Psoas muscle (tissue), 8 donors: ENCODE results near the gene MLLT3. TPM values are rescaled to one million over a fixed set of nuclear protein-coding genes. Genes with fewer than 3 reads are reported as not detected.

Experiments used
- ATAC-seq, 4 donors: fragments of 200-7000 bp; cut with Tn5 transposase; one replicate each; pipeline ENCODE4 v1.9.1; 2020; ENCODE audit warnings: moderate library complexity in 3 of 4, mild to moderate bottlenecking in 2 of 4
- DNase-seq, 2 donors: peaks; one replicate each; pipeline ENCODE4 v3.0.0-alpha.2; 2020
- H3K27ac ChIP-seq: fragments of 200-600 bp; one replicate; pipeline ENCODE4 v1.8.0; 2022
- H3K27me3 ChIP-seq, 3 donors: fragments of 200-600 bp in 1 of 3; one replicate each; pipeline versions ENCODE4 v1.6.1 to v1.8.0; 2013 to 2022; ENCODE audit warnings: low read length in 2 of 3, mild to moderate bottlenecking in 2 of 3, moderate library complexity in 1 of 3; ENCODE audit not compliant: insufficient read depth in 3 of 3
- H3K36me3 ChIP-seq, 2 donors: fragments of 200-600 bp in 1 of 2; one replicate each; pipeline versions ENCODE4 v1.6.1 to v1.8.0; 2013 to 2022; ENCODE audit warnings: low read depth in 1 of 2, mild to moderate bottlenecking in 1 of 2, moderate library complexity in 1 of 2; ENCODE audit not compliant: insufficient read depth in 1 of 2
- H3K4me1 ChIP-seq: fragments of 200-600 bp; one replicate; pipeline ENCODE4 v1.8.0; 2022
- H3K4me3 ChIP-seq: fragments of 200-600 bp; one replicate; pipeline ENCODE4 v1.8.0; 2022; ENCODE audit warnings: mild to moderate bottlenecking
- H3K9me3 ChIP-seq: fragments of 200-600 bp; one replicate; pipeline ENCODE4 v1.8.0; 2022
- CTCF ChIP-seq: fragments of 200-600 bp; IDR thresholded peaks from one replicate; pipeline ENCODE4 v1.8.0; 2022; ENCODE audit warnings: antibody characterized with exemption
- WGBS, 3 donors: extraction: QIAGEN DNeasy Blood & Tissue Kit; methylation state at CpG; one replicate each; pipeline versions ENCODE4 v1.1.6 to v1.1.7; 2013; 5-methylcytosine and 5-hydroxymethylcytosine counted together
- intact Hi-C, 2 donors: fragments of 100-400 bp; cut with DNase I; formaldehyde crosslinking; loops; one replicate each; pipeline versions ENCODE4 v1.11.0 to v1.14.2; 2022
- polyA plus RNA-seq, 3 donors: library from polyadenylated mRNA; stranded (reverse); fragments of 200-250 nt; gene quantifications; one replicate each; pipeline ENCODE4 v1.2.3, GENCODE V29; 2013
- total RNA-seq, 4 donors: library from RNA; stranded (reverse); fragmentation: NEBNext Ultra II Directional in 2 of 4; extraction: Animal tissue kit (Norgen Biotek cat#: 25700) in 2 of 4; gene quantifications; one replicate each; pipeline versions ENCODE4 v1.2.1 to v1.2.4, GENCODE V29; 2021 to 2023
- donor health status: healthy with polysubstance abuse.
- donor health status: DM: no; HTN: no; CAD: no; lungs with moderate emphysema.
- donor health status: Bipolar disorder and iron deficiency.
- donor health status: healthy.
- donor health status: DM: yes; HTN: yes; CAD: no.
- donor health status: DM: no; HTN: no; CAD: no.
- donor health status: DM: no; HTN: no; CAD: no.
- donor health status: DM: yes; HTN: yes; CAD: no.

The MLLT3 gene
- total and polyA plus RNA-seq, 7 donors = 1.2 to 9.8 (median 3.3) TPM

DNA sequence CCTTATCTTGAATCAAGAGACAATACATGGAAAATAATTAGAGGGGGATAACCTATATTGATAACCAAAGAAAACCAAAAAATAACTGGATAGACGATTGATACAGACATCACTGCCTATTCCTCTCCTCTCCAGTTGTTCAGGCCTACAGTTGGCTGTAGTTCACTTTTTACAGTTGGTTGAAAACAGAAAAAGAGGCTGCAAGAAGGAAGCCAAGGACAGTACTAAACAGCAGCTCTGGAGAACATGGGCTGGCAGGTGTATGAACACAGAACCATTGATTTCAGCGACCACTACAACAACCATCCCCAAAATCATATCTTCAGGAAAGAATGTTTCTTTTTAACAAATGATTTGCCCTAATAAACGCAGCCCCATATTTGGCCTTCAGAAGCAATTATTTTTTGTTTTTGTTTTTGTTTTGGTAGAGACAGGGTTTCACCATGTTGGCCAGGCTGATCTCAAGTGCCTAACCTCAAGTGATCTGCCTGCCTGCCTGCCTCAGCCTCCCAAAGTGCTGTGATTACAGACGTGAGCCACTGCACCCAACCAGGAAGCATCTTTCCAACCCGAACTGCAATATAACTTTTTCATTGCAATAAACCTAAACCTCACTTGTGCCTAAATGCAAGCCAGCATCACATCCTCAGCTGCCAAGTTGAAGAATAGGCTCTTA, 64.3 kb downstream of the MLLT3 start:
- H3K9me3 ChIP-seq = no peaks in the 10 kb centered on the region
- DNase-seq = no peak
- TF ChIP-seq CTCF = no peak
- H3K4me1 ChIP-seq = peaks cover 4% of the 10 kb centered on the region
- no peak for ATAC-seq
- H3K36me3 ChIP-seq = no peaks in the 10 kb centered on the region
- H3K4me3 ChIP-seq = no peak overlapping the region
- WGBS, 3 donors = 35 to 59% (median 41%) methylated on average over 5 of the region's 5 CpGs
- H3K27ac ChIP-seq = no peak overlapping the region
- no peaks in the 10 kb centered on the region for H3K27me3 ChIP-seq
- intact Hi-C loops = no loop called here

GRCh38 chr9:20557285-20557684, 65.0 kb downstream of the MLLT3 start:
- no peak for ATAC-seq

DNA sequence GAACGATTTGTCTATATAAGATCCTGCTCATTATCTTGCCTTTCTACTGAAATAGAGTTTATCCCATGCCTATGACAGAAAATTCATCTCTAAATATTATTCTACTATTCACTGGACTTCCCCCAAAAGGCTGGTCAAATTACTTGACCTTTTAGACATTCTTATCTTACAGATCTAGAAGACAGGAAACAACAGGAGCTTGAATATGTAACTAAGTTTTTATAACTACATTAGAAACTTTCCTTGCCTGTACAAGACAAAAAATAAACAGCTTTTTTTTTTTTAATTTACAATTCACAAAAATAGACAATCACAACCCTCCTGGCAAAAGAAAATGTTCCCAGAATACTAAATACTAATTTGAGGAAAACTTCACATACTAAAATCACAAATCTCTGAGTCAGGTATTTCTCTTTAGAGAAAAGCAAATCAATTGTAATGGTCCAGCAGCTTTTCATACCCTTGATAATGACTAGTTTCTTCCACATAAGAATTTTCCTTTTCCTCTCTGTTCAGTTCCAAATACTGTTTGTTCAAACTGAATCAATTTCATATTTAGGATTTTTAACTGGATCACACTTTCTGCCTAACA, 68.6 kb downstream of the MLLT3 start:
- no peaks in the 10 kb centered on the region for H3K27me3 ChIP-seq
- intact Hi-C loops = loop anchor here in 1 of 2 donors (5.0 kb wide), 1 partner anchor 64 kb away; no protein-coding TSS in a partner anchor
- H3K4me3 ChIP-seq = no peak overlapping the region
- H3K36me3 ChIP-seq = no peaks in the 10 kb centered on the region
- TF ChIP-seq CTCF = no peak
- H3K27ac ChIP-seq = no peak overlapping the region
- no peak for DNase-seq
- H3K4me1 ChIP-seq = peaks cover 8% of the 10 kb centered on the region
- H3K9me3 ChIP-seq = no peaks in the 10 kb centered on the region
- no peak for ATAC-seq
- 6 to 20% (median 7%) methylated on average over 1 of the region's 1 CpG for WGBS, 3 donors

More at GRCh38 chr9:20557285-20557684, 65.0 kb downstream of the MLLT3 start:
- 88 to 97% (median 95%) methylated on average over 1 of the region's 1 CpG for WGBS, 3 donors
- Histone ChIP-seq H3K4me1 (peaks cover 4% of the 10 kb centered on the region), H3K27ac (no peak overlapping the region), H3K27me3 (no peaks in the 10 kb centered on the region), H3K4me3 (no peak overlapping the region), H3K9me3 (no peaks in the 10 kb centered on the region), H3K36me3 (no peaks in the 10 kb centered on the region)
- intact Hi-C loops = no loop called here
- TF ChIP-seq CTCF = no peak
- no peak for DNase-seq

DNA sequence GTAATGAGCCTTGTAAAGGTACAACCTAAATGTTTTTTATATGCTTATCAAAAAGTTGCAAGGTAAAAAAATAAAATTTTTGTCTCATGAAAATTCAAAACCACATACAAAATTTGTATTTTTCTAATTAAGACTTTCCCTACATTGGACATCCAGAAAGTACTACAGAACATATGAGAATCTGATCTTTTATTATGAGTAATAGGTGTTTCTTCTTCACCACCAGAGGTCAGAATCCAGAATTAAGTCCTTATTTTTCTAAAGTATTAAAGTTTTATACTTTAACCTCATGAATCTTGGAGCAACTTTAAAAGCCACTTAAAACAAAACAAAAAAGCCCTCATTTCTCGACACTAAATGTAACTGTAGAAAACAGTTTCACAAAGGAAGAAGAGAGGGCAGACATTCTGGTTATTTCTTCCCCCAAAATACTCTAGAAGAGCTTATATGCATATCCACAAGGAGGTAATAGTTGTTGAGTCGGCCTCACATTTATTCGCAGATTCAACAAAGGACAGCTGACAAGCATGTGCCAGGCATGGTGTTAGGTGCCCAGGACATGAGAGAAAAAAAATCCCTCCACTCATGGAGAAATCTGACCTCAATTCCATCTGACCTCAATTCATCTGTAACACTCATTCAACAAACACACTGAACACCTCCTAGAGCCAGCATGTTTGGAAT, 69.3 kb downstream of the MLLT3 start:
- no peak overlapping the region for H3K27ac ChIP-seq
- no peaks in the 10 kb centered on the region for H3K9me3 ChIP-seq
- intact Hi-C loops = loop anchor here in 1 of 2 donors (5.0 kb wide), 1 partner anchor 64 kb away; no protein-coding TSS in a partner anchor
- H3K4me3 ChIP-seq = no peak overlapping the region
- no peaks in the 10 kb centered on the region for H3K27me3 ChIP-seq
- TF ChIP-seq CTCF = peak; percentile 30
- ATAC-seq (peak in 3 of 4 donors; percentile 72 to 81 (median 81)), DNase-seq (no peak)
- WGBS, 3 donors = 27 to 45% (median 30%) methylated on average over 3 of the region's 3 CpGs
- H3K4me1 ChIP-seq = peaks cover 5% of the 10 kb centered on the region
- no peaks in the 10 kb centered on the region for H3K36me3 ChIP-seq
